NT2/D1 (cell line): ENCODE results near the gene ALG12.

Source experiments
- SUZ12 ChIP-seq: IDR thresholded peaks from 2 replicates; pipeline ENCODE4 v1.6.1; 2011; ENCODE audit not compliant: insufficient read length, insufficient read depth; ENCODE audit errors: extremely low read depth
- YY1 ChIP-seq: IDR thresholded peaks from 2 replicates; pipeline ENCODE4 v1.6.1; 2011; ENCODE audit not compliant: insufficient read length, insufficient read depth
- ZNF274 ChIP-seq: IDR thresholded peaks from 2 replicates; pipeline ENCODE4 v1.6.1; 2011; ENCODE audit warnings: mild to moderate bottlenecking, low read depth, low read length

GRCh38 chr22:49946612-49947295 lies 28.5 kb upstream of the ALG12 start:
- TF ChIP-seq ZNF274: no peak
- TF ChIP-seq SUZ12: no peak
- TF ChIP-seq YY1: no peak
